CD14-positive monocyte (primary cell): ENCODE data around the gene CDH12. TPM values are rescaled to one million over a fixed set of nuclear protein-coding genes. Genes with fewer than 3 reads are reported as not detected.

ENCODE experiments used
- DNase-seq, 3 donors: peaks; one replicate each; pipeline ENCODE4 v3.0.0-alpha.2; 2011 to 2022
- H2AFZ ChIP-seq: 2 replicates; pipeline ENCODE4 v1.6.0; 2012; ENCODE audit warnings: mild to moderate bottlenecking, low read depth, low read length, inconsistent platforms; ENCODE audit not compliant: insufficient read depth, poor library complexity, severe bottlenecking
- H3K27ac ChIP-seq, 2 donors: 1 replicate in 1 of 2; 2 replicates in 1 of 2; pipeline ENCODE4 v1.5.1; 2012 to 2013; ENCODE audit warnings: low read length in 2 of 2, control low read depth in 1 of 2, inconsistent platforms in 1 of 2, low read depth in 1 of 2, mild to moderate bottlenecking in 1 of 2
- H3K27me3 ChIP-seq, 2 donors: one replicate each; pipeline versions ENCODE4 v1.6.0 to v1.6.1; 2011 to 2013; ENCODE audit warnings: low read length in 2 of 2; ENCODE audit not compliant: control insufficient read depth in 2 of 2, insufficient read depth in 2 of 2
- H3K36me3 ChIP-seq, 2 donors: replicated peaks in 1 of 2; 1 replicate in 1 of 2; 2 replicates in 1 of 2; pipeline versions ENCODE4 v1.5.1 to v1.6.1; 2012 to 2013; ENCODE audit warnings: low read length in 2 of 2, control low read depth in 1 of 2, inconsistent platforms in 1 of 2, mild to moderate bottlenecking in 1 of 2; ENCODE audit not compliant: insufficient read depth in 2 of 2, control insufficient read depth in 1 of 2
- H3K4me1 ChIP-seq, 2 donors: 1 replicate in 1 of 2; 2 replicates in 1 of 2; pipeline versions ENCODE4 v1.5.1 to v1.6.1; 2012 to 2013; ENCODE audit warnings: low read length in 2 of 2, control low read depth in 1 of 2, inconsistent platforms in 1 of 2, mild to moderate bottlenecking in 1 of 2, moderate library complexity in 1 of 2; ENCODE audit not compliant: insufficient read depth in 2 of 2, control insufficient read depth in 1 of 2
- H3K4me2 ChIP-seq: replicated peaks from 2 replicates; pipeline ENCODE3; 2012; ENCODE audit warnings: low read length, moderate library complexity, mild to moderate bottlenecking; ENCODE audit not compliant: poor library complexity, severe bottlenecking; ENCODE audit errors: extremely low read depth
- H3K4me3 ChIP-seq, 3 experiments: fragments of 200-600 bp in 1 of 3; sonication (generic) in 1 of 3; replicated peaks in 1 of 3; 1 replicate in 2 of 3; 2 replicates in 1 of 3; pipeline ENCODE4 v1.5.1; 2011 to 2013; ENCODE audit warnings: low read length in 3 of 3, mild to moderate bottlenecking in 3 of 3, control low read depth in 2 of 3, low read depth in 2 of 3, inconsistent platforms in 1 of 3, moderate library complexity in 1 of 3
- H3K79me2 ChIP-seq: 2 replicates; pipeline ENCODE4 v1.6.0; 2012; ENCODE audit warnings: mild to moderate bottlenecking, control low read depth, inconsistent platforms, low read length, moderate library complexity; ENCODE audit not compliant: insufficient read depth
- H3K9ac ChIP-seq: 2 replicates; pipeline ENCODE4 v1.6.0; 2017; ENCODE audit warnings: low read length, mild to moderate bottlenecking; ENCODE audit not compliant: insufficient read depth, poor library complexity, severe bottlenecking
- H3K9me3 ChIP-seq, 2 donors: replicated peaks in 1 of 2; 1 replicate in 1 of 2; 2 replicates in 1 of 2; pipeline versions ENCODE4 v1.5.1 to v1.6.1; 2012 to 2013; ENCODE audit warnings: low read length in 2 of 2, control low read depth in 1 of 2; ENCODE audit not compliant: control insufficient read depth in 1 of 2, insufficient read depth in 1 of 2
- H4K20me1 ChIP-seq: 2 replicates; pipeline ENCODE4 v1.6.0; 2012; ENCODE audit warnings: mild to moderate bottlenecking, low read length, control low read depth, moderate library complexity; ENCODE audit not compliant: insufficient read depth
- H3K27ac Mint-ChIP-seq, 7 donors: one replicate each; pipeline ENCODE4 v1.8.0; 2020; ENCODE audit warnings: mild to moderate bottlenecking in 7 of 7, mixed read lengths in 7 of 7, moderate library complexity in 6 of 7, inconsistent platforms in 2 of 7
- H3K27me3 Mint-ChIP-seq, 3 donors: one replicate each; pipeline ENCODE4 v1.8.0; 2021 to 2022; ENCODE audit warnings: low read depth in 3 of 3, mild to moderate bottlenecking in 3 of 3, mixed read lengths in 3 of 3, moderate library complexity in 3 of 3, inconsistent platforms in 1 of 3
- H3K36me3 Mint-ChIP-seq, 2 donors: one replicate each; pipeline ENCODE4 v1.8.0; 2020; ENCODE audit warnings: mixed read lengths in 2 of 2, inconsistent platforms in 1 of 2, mild to moderate bottlenecking in 1 of 2
- H3K4me1 Mint-ChIP-seq: one replicate; pipeline ENCODE4 v1.8.0; 2020; ENCODE audit warnings: mild to moderate bottlenecking, mixed read lengths
- H3K4me3 Mint-ChIP-seq, 2 donors: one replicate each; pipeline ENCODE4 v1.8.0; 2020; ENCODE audit warnings: mild to moderate bottlenecking in 2 of 2, mixed read lengths in 2 of 2, moderate library complexity in 1 of 2
- H3K9me3 Mint-ChIP-seq, 7 donors: one replicate each; pipeline ENCODE4 v1.8.0; 2020 to 2022; ENCODE audit warnings: mixed read lengths in 7 of 7, mild to moderate bottlenecking in 6 of 7, moderate library complexity in 6 of 7, inconsistent platforms in 2 of 7
- CTCF ChIP-seq: fragments of 200-600 bp; IDR thresholded peaks from one replicate; pipeline ENCODE4 v1.8.0; 2022; ENCODE audit warnings: antibody characterized with exemption, mild to moderate bottlenecking
- WGBS: methylation state at CpG from one replicate; pipeline ENCODE4 v1.1.5; 2013; ENCODE audit warnings: missing lambda C conversion rate; ENCODE audit not compliant: insufficient coverage; 5-methylcytosine and 5-hydroxymethylcytosine counted together
- intact Hi-C, 2 donors: fragments of 100-400 bp; cut with micrococcal nuclease; formaldehyde crosslinking; loops; one replicate each; pipeline versions ENCODE4 v1.15.0 to v1.15.1; 2023
- polyA plus RNA-seq, 3 donors: library from polyadenylated mRNA; depleted of rRNA in 1 of 3; unstranded in 2 of 3; stranded (reverse) in 1 of 3; fragments of 300-500 nt in 2 of 3; fragments of >200 nt in 1 of 3; fragmentation: Illumina TruSeq in 2 of 3; gene quantifications; 1 replicate in 2 of 3; 2 replicates in 1 of 3; pipeline ENCODE4 v1.2.3, GENCODE V29; 2012 to 2021

The CDH12 gene
- polyA plus RNA-seq, 3 donors: not detected

GRCh38 chr5:22391956-22392355, 461.2 kb downstream of the CDH12 start:
- H3K4me1 ChIP-seq: no peaks in the 10 kb centered on the region
- H3K4me3 ChIP-seq: no peak overlapping the region
- no peaks in the 10 kb centered on the region for H3K9me3 ChIP-seq
- Mint-ChIP-seq H3K4me3 (no peak overlapping the region), H3K27ac (no peak overlapping the region), H3K4me1 (no peaks in the 10 kb centered on the region), H3K36me3 (no peaks in the 10 kb centered on the region), H3K27me3 (no peaks in the 10 kb centered on the region), H3K9me3 (peaks cover 0 to 4% (median 0%) of the 10 kb centered on the region in 7 donors)
- H2AFZ ChIP-seq: no peak overlapping the region
- no peaks in the 10 kb centered on the region for H3K27me3 ChIP-seq
- H4K20me1 ChIP-seq: no peaks in the 10 kb centered on the region
- no CpG with 5 or more reads among the region's 3 CpGs for WGBS
- H3K36me3 ChIP-seq: no peaks in the 10 kb centered on the region
- DNase-seq: no peak
- no peaks in the 10 kb centered on the region for H3K79me2 ChIP-seq
- intact Hi-C loops: no loop called here
- TF ChIP-seq CTCF: no peak
- H3K27ac ChIP-seq: no peak overlapping the region
- no peak overlapping the region for H3K9ac ChIP-seq
- no peak overlapping the region for H3K4me2 ChIP-seq

- Histone ChIP-seq H3K79me2 (no peaks in the 10 kb centered on the region), H3K9ac (no peak overlapping the region), H3K36me3 (no peaks in the 10 kb centered on the region), H3K27ac (no peak overlapping the region), H2AFZ (no peak overlapping the region), H3K4me1 (no peaks in the 10 kb centered on the region), H4K20me1 (no peaks in the 10 kb centered on the region), H3K9me3 (no peaks in the 10 kb centered on the region), H3K4me2 (no peak overlapping the region), H3K27me3 (no peaks in the 10 kb centered on the region), H3K4me3 (no peak overlapping the region)
- H3K27me3 Mint-ChIP-seq: no peaks in the 10 kb centered on the region
- no peak for DNase-seq
- H3K36me3 Mint-ChIP-seq: no peaks in the 10 kb centered on the region
- intact Hi-C loops: no loop called here
- no peaks in the 10 kb centered on the region for H3K4me1 Mint-ChIP-seq
- no peak overlapping the region for H3K4me3 Mint-ChIP-seq
- peaks cover 0 to 7% (median 0%) of the 10 kb centered on the region in 7 donors for H3K9me3 Mint-ChIP-seq
- H3K27ac Mint-ChIP-seq: no peak overlapping the region
- TF ChIP-seq CTCF: no peak
These were observed 462.3 kb downstream of the CDH12 start for GRCh38 chr5:22390888-22391287.
